DND-41 (cell line): ENCODE results near the gene MYH15.

ENCODE experiments used
- ATAC-seq: fragments of 200-7000 bp; cut with Tn5 transposase; 3 replicates; pipeline ENCODE4 v1.9.1; 2021; ENCODE audit warnings: low read depth; ENCODE audit not compliant: insufficient read depth
- DNase-seq: peaks from one replicate; pipeline ENCODE4 v3.0.0-alpha.2; 2020
- H2AFZ ChIP-seq: 2 replicates; pipeline ENCODE4 v1.6.0; 2012; ENCODE audit warnings: low read depth, low read length
- H3K27ac ChIP-seq: 2 replicates; pipeline ENCODE4 v1.5.1; 2012; ENCODE audit warnings: low read length, inconsistent platforms
- H3K27me3 ChIP-seq: fragments of 200-600 bp; sonication (generic); 2 replicates; pipeline ENCODE4 v1.6.0; 2012; ENCODE audit warnings: low read length, mild to moderate bottlenecking, inconsistent platforms; ENCODE audit not compliant: insufficient read depth, poor library complexity
- H3K36me3 ChIP-seq: 2 replicates; pipeline ENCODE4 v1.5.1; 2012; ENCODE audit warnings: low read length, inconsistent platforms; ENCODE audit not compliant: insufficient read depth
- H3K4me1 ChIP-seq: 2 replicates; pipeline ENCODE4 v1.5.1; 2012; ENCODE audit warnings: mild to moderate bottlenecking, low read length; ENCODE audit not compliant: insufficient read depth
- H3K4me2 ChIP-seq: 2 replicates; pipeline ENCODE4 v1.6.0; 2012; ENCODE audit warnings: mild to moderate bottlenecking, moderate library complexity, low read length, inconsistent platforms; ENCODE audit not compliant: insufficient read depth
- H3K4me3 ChIP-seq, 2 experiments: fragments of 200-600 bp in 1 of 2; shearing (Covaris generic) in 1 of 2; 2 replicates each; pipeline ENCODE4 v1.5.1; 2012 to 2016; ENCODE audit warnings: inconsistent platforms in 2 of 2, low read length in 2 of 2, mild to moderate bottlenecking in 2 of 2, low read depth in 1 of 2, moderate library complexity in 1 of 2
- H3K79me2 ChIP-seq: 2 replicates; pipeline ENCODE4 v1.6.0; 2012; ENCODE audit warnings: low read length, inconsistent platforms; ENCODE audit not compliant: insufficient read depth
- H3K9ac ChIP-seq: 2 replicates; pipeline ENCODE4 v1.6.0; 2012; ENCODE audit warnings: low read depth, mild to moderate bottlenecking, inconsistent platforms, low read length, moderate library complexity
- H3K9me3 ChIP-seq: 2 replicates; pipeline ENCODE4 v1.5.1; 2012; ENCODE audit warnings: low read length, moderate library complexity, mild to moderate bottlenecking, inconsistent platforms; ENCODE audit not compliant: insufficient read depth, severe bottlenecking
- H4K20me1 ChIP-seq: 2 replicates; pipeline ENCODE4 v1.6.0; 2012; ENCODE audit warnings: low read length; ENCODE audit not compliant: insufficient read depth
- EZH2 ChIP-seq: IDR thresholded peaks from 3 replicates; pipeline ENCODE4 v1.6.1; 2012; ENCODE audit warnings: borderline replicate concordance, low read depth, mild to moderate bottlenecking, moderate library complexity, low read length, inconsistent platforms; ENCODE audit not compliant: severe bottlenecking
- TF ChIP-seq, protein P1 (sequence below): IDR thresholded peaks from 2 replicates; pipeline ENCODE4 v1.5.1; 2012; ENCODE audit warnings: borderline replicate concordance, low read length, moderate library complexity, mild to moderate bottlenecking; ENCODE audit not compliant: poor library complexity, severe bottlenecking; ENCODE audit errors: extremely low read depth

Gene MYH15

DNA sequence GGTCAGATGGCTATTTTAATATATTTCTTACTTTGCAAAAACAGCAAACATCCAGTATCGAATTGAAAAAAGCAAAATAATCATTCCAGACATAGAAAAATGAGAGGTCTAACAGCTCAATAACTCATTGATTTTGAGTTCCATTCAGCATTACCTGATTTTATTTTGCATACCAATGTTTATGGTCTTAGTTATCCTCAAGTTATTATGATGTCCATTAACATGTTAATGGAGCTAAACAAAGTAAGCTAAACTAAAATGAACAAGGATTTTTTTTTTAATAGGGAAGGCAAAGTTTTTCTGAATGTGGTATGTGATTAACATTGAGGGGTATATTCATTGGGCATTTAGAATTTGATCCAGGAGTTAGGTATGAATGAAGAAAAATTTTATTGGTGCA is 13.1 kb downstream of the MYH15 start:
- Histone ChIP-seq H3K4me3 (no peak overlapping the region), H3K4me2 (no peak overlapping the region), H3K27ac (no peak overlapping the region), H3K27me3 (no peaks in the 10 kb centered on the region), H3K36me3 (no peaks in the 10 kb centered on the region), H3K9me3 (no peaks in the 10 kb centered on the region), H3K4me1 (no peaks in the 10 kb centered on the region), H2AFZ (no peak overlapping the region), H4K20me1 (no peaks in the 10 kb centered on the region), H3K79me2 (no peaks in the 10 kb centered on the region), H3K9ac (no peak overlapping the region)
- ATAC-seq (no peak), DNase-seq (no peak)
- TF ChIP-seq, protein P1, sequence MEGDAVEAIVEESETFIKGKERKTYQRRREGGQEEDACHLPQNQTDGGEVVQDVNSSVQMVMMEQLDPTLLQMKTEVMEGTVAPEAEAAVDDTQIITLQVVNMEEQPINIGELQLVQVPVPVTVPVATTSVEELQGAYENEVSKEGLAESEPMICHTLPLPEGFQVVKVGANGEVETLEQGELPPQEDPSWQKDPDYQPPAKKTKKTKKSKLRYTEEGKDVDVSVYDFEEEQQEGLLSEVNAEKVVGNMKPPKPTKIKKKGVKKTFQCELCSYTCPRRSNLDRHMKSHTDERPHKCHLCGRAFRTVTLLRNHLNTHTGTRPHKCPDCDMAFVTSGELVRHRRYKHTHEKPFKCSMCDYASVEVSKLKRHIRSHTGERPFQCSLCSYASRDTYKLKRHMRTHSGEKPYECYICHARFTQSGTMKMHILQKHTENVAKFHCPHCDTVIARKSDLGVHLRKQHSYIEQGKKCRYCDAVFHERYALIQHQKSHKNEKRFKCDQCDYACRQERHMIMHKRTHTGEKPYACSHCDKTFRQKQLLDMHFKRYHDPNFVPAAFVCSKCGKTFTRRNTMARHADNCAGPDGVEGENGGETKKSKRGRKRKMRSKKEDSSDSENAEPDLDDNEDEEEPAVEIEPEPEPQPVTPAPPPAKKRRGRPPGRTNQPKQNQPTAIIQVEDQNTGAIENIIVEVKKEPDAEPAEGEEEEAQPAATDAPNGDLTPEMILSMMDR: no peak
- no peak for TF ChIP-seq EZH2

- Histone ChIP-seq H4K20me1 (no peaks in the 10 kb centered on the region), H3K9ac (no peak overlapping the region), H3K36me3 (no peaks in the 10 kb centered on the region), H3K4me3 (no peak overlapping the region), H3K27me3 (no peaks in the 10 kb centered on the region), H3K79me2 (no peaks in the 10 kb centered on the region), H3K27ac (no peak overlapping the region), H3K9me3 (no peaks in the 10 kb centered on the region), H2AFZ (no peak overlapping the region), H3K4me2 (no peak overlapping the region), H3K4me1 (no peaks in the 10 kb centered on the region)
- DNase-seq: no peak
- ATAC-seq: no peak
- TF ChIP-seq, protein P1: no peak
- no peak for TF ChIP-seq EZH2
Measured at GRCh38 chr3:108495717-108496116, 14.7 kb downstream of the MYH15 start.

- ATAC-seq (no peak), DNase-seq (no peak)
- Histone ChIP-seq H3K79me2 (no peaks in the 10 kb centered on the region), H4K20me1 (no peaks in the 10 kb centered on the region), H3K9me3 (no peaks in the 10 kb centered on the region), H3K27ac (no peak overlapping the region), H3K4me3 (no peak overlapping the region), H3K27me3 (no peaks in the 10 kb centered on the region), H3K4me1 (no peaks in the 10 kb centered on the region), H3K9ac (no peak overlapping the region), H2AFZ (no peak overlapping the region), H3K36me3 (no peaks in the 10 kb centered on the region), H3K4me2 (no peak overlapping the region)
- TF ChIP-seq, protein P1: no peak
- no peak for TF ChIP-seq EZH2
Measured at GRCh38 chr3:108494906-108495531, 15.4 kb downstream of the MYH15 start.
